Stimulated activated CD4-positive, alpha-beta T cell treated with anti-CD3 and anti-CD28 coated beads, Interleukin-4, amount 100 ng/mL, for 48 hours (primary cell): Measurements from ENCODE around the gene AURKA.

Source experiments
- DNase-seq, 2 donors: peaks; one replicate each; pipeline ENCODE4 v3.0.0-alpha.2; 2020; ENCODE audit warnings: low read depth in 2 of 2

AURKA gene

DNA sequence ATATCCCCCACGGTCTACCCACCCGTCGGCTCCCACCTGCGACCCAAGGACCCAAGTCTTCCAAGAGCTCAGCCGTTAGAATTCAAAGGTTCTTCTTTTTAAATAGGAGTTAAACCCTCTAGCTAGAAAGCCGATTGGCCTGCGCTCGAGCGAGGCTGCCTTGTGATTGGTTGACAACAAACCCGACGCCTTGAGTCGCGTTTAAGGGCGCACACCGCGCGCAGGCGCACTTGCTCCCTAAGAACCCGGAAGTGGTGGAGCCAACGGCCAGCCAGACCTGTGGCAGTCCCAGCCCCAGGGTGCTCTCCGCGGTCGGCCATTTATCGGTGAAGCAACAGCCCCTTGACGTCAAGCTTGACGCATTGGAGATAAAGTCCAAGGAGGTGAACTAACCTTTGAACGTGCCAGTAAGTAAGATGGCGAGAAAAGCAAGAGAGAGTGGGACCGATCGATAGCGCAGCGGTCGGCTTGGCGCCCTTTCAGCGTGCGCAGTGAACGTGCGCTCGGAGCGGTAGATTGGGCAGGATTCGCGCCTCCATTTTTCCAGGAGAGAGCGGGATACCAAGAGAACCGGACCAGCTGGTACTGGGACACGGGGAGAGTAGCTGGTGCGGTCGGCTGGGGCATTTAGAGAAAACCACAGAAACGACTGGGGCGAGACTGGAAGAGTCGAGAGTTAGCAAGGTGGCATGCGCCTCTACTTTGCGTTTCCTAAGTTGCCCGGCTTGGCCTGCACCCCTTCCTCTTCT, at the start of gene AURKA, which contains the start of gene CSTF1:
AURKA (minus strand) TSS at position 84 of the 749 bp plus-strand sequence. CDS start 4,018 bp downstream, outside the sequence.
CSTF1 (plus strand) TSS at position 514 of the 749 bp plus-strand sequence. CDS start 2,908 bp downstream, outside the sequence.
- peak; percentile 97 to 99 for DNase-seq

GRCh38 chr20:56440346-56441007, 48.5 kb upstream of the AURKA start:
- DNase-seq, result peak in 1 of 2 donors; percentile 38

GRCh38 chr20:56439771-56440291, 47.8 kb upstream of the AURKA start:
- no peak for DNase-seq

GRCh38 chr20:56438284-56438683, 46.3 kb upstream of the AURKA start:
- DNase-seq, result no peak

DNA sequence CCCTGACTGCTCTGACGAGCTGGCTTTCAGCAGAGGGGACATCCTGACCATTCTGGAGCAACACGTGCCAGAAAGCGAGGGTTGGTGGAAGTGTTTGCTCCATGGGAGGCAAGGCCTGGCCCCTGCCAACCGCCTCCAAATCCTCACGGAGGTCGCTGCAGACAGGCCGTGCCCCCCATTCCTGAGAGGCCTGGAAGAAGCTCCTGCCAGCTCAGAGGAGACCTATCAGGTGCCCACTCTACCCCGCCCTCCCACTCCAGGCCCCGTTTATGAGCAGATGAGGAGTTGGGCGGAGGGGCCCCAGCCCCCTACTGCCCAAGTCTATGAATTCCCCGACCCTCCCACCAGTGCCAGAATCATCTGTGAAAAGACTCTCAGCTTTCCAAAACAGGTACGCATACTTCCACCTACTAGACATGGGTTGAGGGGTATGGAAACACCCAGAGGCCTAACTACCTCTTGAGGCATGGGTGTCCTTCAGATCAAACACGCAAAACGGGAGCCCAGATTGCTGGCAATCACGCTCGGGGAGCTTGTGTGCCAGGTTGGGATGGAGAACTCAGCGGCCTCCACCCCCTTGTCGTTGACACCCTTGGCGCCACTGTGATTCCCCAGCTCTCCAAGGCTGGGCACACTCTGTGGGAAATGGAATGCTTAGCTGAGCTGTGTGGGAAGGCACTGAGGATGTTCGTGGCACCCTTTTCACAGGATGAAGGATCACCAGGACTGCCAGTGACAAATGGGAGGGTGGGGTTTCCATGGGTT, 45.4 kb upstream of the AURKA start:
- no peak for DNase-seq

DNA sequence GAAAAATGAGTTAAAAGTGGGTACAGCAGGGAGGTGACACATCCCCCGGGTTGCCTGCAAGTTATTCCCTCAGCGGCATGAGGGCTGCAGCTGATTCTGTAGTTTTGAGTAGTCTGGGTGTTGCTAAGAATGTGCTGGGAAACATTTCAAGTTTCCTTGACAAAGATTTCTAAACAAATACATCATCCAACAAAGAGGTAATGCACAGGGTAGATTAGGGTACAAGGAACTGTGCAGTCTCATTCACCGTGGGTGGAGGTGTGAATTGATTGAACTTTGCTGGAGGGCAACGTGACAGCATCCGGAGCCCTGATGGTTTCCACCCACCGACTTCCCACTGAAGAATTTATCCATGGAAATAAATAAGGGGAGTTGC, 41.9 kb upstream of the AURKA start:
- DNase-seq, result no peak

DNA sequence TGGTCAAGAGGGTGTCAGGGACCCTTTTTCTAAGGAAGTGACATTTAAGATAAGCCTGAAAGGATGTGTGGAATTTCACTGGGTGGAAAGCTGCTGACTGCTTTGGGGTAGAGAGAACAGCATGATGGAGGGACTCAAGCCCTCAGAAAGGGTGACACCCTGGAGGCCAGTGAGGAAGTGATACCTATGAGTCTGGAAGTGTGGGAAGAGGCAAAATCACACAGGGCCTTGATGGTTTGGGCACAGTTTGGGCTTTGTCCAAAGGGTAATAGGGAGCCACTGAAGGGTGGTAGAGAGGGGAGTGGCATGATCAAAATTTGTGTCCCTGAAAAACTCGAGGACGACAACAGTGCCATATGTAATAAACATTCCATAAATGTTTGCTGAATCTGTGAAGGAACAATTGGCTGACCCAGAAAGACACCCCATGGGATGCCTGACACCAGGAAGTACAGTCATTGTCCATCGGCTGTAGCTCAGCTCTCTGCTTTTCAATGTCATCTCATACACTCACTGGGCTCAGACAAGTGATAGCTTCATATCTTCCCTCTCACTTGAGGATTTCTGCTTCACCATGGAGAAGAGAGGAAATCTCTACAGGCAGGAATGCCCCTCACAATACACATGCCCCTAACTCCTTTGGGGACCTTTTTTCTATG, 41.3 kb upstream of the AURKA start:
- DNase-seq, result no peak

- no peak for DNase-seq
Measured at GRCh38 chr20:56431471-56431870, 39.5 kb upstream of the AURKA start.

DNA sequence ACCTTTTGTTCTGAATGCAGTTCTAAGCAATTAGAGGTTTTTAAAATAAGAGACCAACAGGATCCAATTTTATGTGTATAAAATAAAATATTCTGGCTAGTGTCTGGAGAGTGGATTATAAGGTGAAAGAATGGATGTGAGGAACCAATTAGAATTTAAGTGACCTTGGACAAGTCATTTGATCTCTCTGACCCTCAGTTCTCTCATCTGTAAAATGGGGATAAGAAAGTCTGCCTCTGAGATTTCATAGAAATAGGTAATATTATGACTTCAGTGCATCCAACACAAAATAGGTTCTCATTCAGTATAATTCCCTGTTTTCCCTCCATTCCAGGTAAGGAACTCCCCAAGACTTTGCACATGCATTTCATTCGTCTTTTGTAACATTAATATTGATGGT, 38.9 kb upstream of the AURKA start:
- DNase-seq, result no peak

- no peak for DNase-seq
Measured at GRCh38 chr20:56430461-56430860, 38.4 kb upstream of the AURKA start.

GRCh38 chr20:56429941-56430340, 37.9 kb upstream of the AURKA start:
- no peak for DNase-seq

DNA sequence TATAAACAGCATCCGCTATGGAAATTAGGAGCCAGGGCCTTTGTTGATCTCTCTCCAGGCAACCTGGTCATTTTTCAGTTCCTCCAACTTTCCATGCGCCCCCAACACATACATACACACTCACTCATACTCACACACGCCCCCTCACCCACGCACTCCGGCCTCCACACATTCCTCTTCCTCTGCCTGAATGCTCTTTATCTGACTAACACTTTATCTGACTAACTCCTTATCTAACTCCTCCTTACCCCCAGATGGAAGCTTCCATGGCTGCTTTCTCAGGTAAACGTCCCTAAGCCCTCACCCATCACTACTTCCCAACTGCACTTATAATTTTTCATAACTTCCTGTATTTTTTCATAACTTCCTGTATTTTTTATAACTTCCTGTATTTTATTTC, 37.5 kb upstream of the AURKA start:
- DNase-seq, result no peak

- no peak for DNase-seq
Measured at GRCh38 chr20:56428881-56429280, 36.9 kb upstream of the AURKA start.

GRCh38 chr20:56428410-56428809, 36.4 kb upstream of the AURKA start:
- DNase-seq, result no peak

DNA sequence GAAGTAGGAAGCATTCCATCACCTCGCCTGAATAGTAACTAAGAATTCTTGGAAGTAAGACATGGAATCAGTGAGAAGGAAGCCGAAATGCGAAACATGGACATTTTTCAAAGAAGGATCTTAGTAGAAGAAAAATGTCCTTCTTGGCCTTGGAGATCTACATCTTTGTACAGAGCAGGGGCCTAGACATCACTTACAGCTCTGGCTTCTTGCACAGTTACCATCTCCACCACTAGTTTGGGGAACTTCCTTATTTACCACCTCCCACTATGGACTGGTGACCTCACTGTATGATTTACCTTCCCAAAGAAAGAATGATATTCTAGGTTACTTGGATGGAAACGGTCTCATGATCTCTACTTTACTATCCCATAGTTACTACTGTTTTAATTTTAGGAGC, 35.8 kb upstream of the AURKA start:
- DNase-seq, result no peak

DNA sequence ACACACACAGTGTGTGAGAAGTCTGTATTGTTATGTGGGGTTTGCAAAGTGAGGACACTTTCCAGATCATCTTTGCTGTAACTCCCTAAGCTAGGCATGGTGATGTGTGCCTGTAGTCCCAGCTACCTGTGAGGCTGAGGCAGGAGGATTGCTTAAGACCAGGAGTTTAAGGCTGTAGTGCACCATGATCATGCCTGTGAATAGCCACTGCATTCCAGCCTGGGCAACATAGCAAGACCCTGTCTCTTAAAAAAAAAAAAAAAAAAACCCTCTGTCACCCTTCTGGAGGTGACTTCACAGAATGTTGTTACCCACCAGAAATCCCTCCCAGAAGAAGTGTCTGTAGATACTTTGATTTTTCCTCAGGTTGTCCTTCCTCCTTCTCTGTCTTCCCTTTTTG, 34.9 kb upstream of the AURKA start:
- no peak for DNase-seq

GRCh38 chr20:56426026-56426425, 34.0 kb upstream of the AURKA start:
- DNase-seq, result no peak

- DNase-seq, result no peak
Measured at GRCh38 chr20:56424931-56425330, 32.9 kb upstream of the AURKA start.

GRCh38 chr20:56423886-56424285, 31.9 kb upstream of the AURKA start:
- no peak for DNase-seq

GRCh38 chr20:56423211-56423610, 31.2 kb upstream of the AURKA start:
- DNase-seq, result no peak

- DNase-seq, result no peak
Measured at GRCh38 chr20:56422824-56423189, 30.8 kb upstream of the AURKA start.
